Retinal pigment epithelial cell (primary cell): Measurements from ENCODE around the gene UPF2.
"Not testable (repeated sequence)": the region's sequence is repeated elsewhere in the genome, so short reads cannot be mapped to it uniquely, and the experiment has no call there.

Experiments used
- DNase-seq: peaks from one replicate; pipeline ENCODE4 v3.0.0-alpha.2; 2010; ENCODE audit warnings: low read depth
- H3K4me3 ChIP-seq: 2 replicates; pipeline ENCODE4 v1.5.1; 2011; ENCODE audit warnings: mild to moderate bottlenecking, low read length, control low read depth, moderate library complexity
- CTCF ChIP-seq: conservative IDR thresholded peaks from 2 replicates; pipeline ENCODE4 v1.5.1; 2011; ENCODE audit warnings: low read depth, low read length, control low read depth, inconsistent platforms

UPF2 gene

DNA sequence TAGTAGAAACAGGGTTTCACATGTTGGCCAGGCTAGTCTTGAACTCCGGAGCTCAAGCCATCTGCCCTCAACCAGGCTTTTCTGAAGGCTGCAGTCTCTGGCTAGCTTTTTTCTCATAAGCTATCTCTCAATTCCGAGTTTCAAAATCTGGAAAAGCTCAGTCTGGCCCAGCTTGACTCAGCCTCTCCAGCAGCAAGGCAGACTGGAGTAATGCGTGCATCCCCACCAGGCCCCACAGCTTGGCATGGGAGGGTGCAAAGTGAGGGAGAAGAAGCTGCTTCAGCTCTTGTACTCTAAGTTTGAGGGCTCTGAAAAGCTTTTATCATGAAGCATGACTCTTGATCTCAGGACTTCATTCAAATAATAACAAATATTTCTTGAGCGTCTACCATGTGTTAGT, 30.9 kb upstream of the UPF2 start:
- TF ChIP-seq CTCF: no peak
- no peak overlapping the region for H3K4me3 ChIP-seq
- no peak for DNase-seq

- H3K4me3 ChIP-seq, DNase-seq: not testable (repeated sequence)
Observed at GRCh38 chr10:12071441-12071840, 28.8 kb upstream of the UPF2 start.

DNA sequence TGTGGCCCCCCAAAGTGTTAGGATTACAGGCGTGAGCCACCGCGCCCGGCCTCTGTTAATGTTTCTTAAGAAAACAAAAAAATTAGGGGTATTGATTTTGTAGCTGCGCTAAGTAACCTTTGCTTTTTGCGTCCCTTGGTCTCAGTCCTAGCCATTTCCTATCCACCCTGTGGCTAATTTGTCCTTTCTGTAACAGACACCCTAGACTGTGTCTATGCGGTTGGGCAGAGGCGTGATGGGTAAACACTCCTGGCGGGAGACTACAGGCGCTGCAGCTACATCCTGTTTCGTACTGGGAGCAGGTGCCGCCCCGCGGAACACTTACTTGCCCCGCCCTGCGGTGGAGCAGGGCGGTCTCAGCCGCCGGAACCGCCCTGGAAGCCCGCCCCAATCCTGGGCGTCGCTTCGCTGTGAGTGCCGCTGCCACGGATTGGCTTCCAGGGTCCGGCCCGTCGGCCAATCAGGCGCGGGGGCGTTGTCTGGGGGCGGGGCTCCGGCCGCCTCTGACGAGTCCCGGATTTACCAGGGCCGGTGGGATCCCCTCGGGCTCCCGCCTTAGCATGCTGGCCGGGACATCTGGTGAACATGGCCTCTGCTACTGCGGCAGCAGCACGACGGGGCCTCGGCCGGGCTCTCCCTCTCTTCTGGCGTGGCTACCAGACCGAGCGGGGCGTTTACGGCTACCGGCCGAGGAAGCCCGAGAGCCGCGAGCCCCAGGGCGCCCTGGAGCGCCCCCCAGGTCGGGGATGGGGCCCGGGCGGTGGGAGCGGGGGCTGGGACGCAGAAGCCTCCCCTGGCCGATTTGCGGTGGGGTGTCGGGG, 26.1 kb upstream of the UPF2 start, which contains the start of gene DHTKD1:
Gene DHTKD1, plus strand, starts transcription at position 506 of the 821 bp plus-strand sequence. Its CDS starts 80 bp downstream, at position 586.
- DNase-seq: peak; percentile 90
- peak; percentile 45 for TF ChIP-seq CTCF
- peak within 1 kb of the TSS; percentile 86 for H3K4me3 ChIP-seq

DNA sequence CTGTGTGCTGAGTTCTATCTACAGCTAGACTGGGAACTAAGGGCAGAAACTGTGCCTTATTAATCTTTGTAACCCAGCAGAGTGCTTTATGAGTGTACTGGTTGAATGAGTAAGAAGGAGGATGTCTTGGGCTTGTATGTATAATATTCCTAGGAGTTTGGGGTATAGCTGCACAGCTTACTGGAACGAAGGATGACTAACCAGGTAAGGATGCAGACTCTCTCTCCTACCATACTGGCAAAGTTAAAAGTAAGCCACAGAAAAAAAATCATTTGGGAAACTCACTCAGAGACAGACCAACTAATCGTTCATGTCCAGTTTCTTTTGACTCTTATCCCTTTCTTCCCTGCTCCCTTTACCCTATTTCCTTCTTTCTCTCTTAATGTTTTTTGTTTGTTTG, 24.7 kb upstream of the UPF2 start:
- DNase-seq: no peak
- no peak overlapping the region for H3K4me3 ChIP-seq
- TF ChIP-seq CTCF: no peak

DNA sequence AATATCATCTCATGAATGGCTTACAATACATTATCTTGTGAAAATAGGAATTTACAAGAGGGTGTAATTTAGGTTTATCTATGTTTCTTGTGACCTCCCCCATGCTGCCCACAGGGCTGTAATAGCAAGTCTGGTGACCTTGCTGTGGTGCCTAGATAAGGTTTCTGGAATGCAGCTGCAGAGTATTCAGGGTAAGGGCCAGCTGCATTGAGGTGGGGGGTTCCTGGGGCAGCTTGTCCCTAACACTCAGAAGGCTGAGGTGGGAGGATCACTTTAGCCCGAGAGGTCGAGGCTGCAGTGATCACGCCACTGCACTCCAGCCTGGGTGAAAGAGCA, 20.8 kb upstream of the UPF2 start:
- H3K4me3 ChIP-seq: no peak overlapping the region
- DNase-seq: no peak
- no peak for TF ChIP-seq CTCF

GRCh38 chr10:12062754-12063482, 20.3 kb upstream of the UPF2 start:
- TF ChIP-seq CTCF: no peak
- H3K4me3 ChIP-seq: no peak overlapping the region
- no peak for DNase-seq

DNA sequence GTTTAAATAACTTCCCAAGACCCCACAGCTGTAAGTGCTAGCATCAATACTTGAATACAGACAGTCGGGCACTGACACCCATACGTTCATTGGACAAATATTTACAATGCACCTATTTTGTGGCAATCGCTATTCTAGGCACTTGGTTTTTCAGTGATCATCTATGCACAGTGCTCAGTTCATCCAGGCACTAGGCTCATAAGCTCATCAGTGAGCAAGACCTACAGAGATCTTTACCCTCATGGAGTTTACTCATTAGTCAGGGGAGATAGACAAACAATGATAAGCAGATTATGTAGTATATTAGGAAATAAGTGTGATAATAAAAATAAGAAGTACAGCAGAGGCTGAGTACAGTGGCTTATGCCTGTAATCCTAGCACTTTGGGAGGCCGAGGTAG, 18.5 kb upstream of the UPF2 start:
- TF ChIP-seq CTCF: no peak
- no peak overlapping the region for H3K4me3 ChIP-seq
- DNase-seq: no peak
